AG08396 (cell line): ENCODE results near the gene UBAC2.
A peak's percentile ranks its signal among the peaks of the same experiment; 100 is the strongest.

Experiments
- DNase-seq: peaks from one replicate; pipeline ENCODE4 v3.0.0; 2012; ENCODE audit warnings: low spot score, mixed read lengths

UBAC2 gene

GRCh38 chr13:99271249-99271648 lies 70.6 kb downstream of the UBAC2 start:
- no peak for DNase-seq

GRCh38 chr13:99272481-99272880 lies 71.8 kb downstream of the UBAC2 start:
- no peak for DNase-seq

GRCh38 chr13:99273128-99273527 lies 72.5 kb downstream of the UBAC2 start:
- DNase-seq: no peak

GRCh38 chr13:99275093-99275469 lies 74.4 kb downstream of the UBAC2 start:
- peak; percentile 33 for DNase-seq

GRCh38 chr13:99276706-99277105 lies 76.1 kb downstream of the UBAC2 start:
- DNase-seq: no peak

- no peak for DNase-seq
These were observed 77.0 kb downstream of the UBAC2 start for GRCh38 chr13:99277629-99278028.

GRCh38 chr13:99278200-99278599 lies 77.5 kb downstream of the UBAC2 start:
- DNase-seq: no peak

GRCh38 chr13:99278843-99279242 lies 78.2 kb downstream of the UBAC2 start:
- DNase-seq: no peak

GRCh38 chr13:99279637-99280036 lies 79.0 kb downstream of the UBAC2 start:
- no peak for DNase-seq

GRCh38 chr13:99280166-99280565 lies 79.5 kb downstream of the UBAC2 start:
- DNase-seq: no peak

GRCh38 chr13:99281811-99282263 lies 81.2 kb downstream of the UBAC2 start:
- DNase-seq: no peak

- DNase-seq: no peak
These were observed 81.9 kb downstream of the UBAC2 start for GRCh38 chr13:99282264-99283231.

GRCh38 chr13:99285432-99286182 lies 85.0 kb downstream of the UBAC2 start:
- DNase-seq: no peak

- DNase-seq: no peak
These were observed 86.9 kb downstream of the UBAC2 start for GRCh38 chr13:99287551-99287950.

- DNase-seq: no peak
These were observed 87.4 kb downstream of the UBAC2 start for GRCh38 chr13:99288089-99288488.

- DNase-seq: no peak
These were observed 88.6 kb downstream of the UBAC2 start for GRCh38 chr13:99289271-99289670.

- DNase-seq: no peak
These were observed 89.2 kb downstream of the UBAC2 start for GRCh38 chr13:99289674-99290337.

- no peak for DNase-seq
These were observed 90.2 kb downstream of the UBAC2 start for GRCh38 chr13:99290894-99291293.

GRCh38 chr13:99293178-99293577 lies 92.5 kb downstream of the UBAC2 start:
- DNase-seq: no peak

GRCh38 chr13:99294198-99294597 lies 93.5 kb downstream of the UBAC2 start:
- DNase-seq: no peak

GRCh38 chr13:99294958-99295357 lies 94.3 kb downstream of the UBAC2 start:
- no peak for DNase-seq

GRCh38 chr13:99295488-99296252 lies 95.0 kb downstream of the UBAC2 start:
- no peak for DNase-seq
